Activated naive CD4-positive, alpha-beta T cell treated with anti-CD3 and anti-CD28 coated beads, Interleukin-2, amount 10 ng/mL, durations not matched to agents 7 days and 5 days (primary cell): ENCODE data around the gene CETP.
"Not testable (repeated sequence)": the region's sequence is repeated elsewhere in the genome, so short reads cannot be mapped to it uniquely, and the experiment has no call there.

Experiments used
- CTCF ChIA-PET: fragments of 350-600 bp; sonication (Branson Sonifier 250); formaldehyde crosslinking; loops from one replicate; lab custom pipeline; 2021; ENCODE audit warnings: antibody characterized with exemption; lab: Charles Lee
- DNase-seq: peaks from one replicate; pipeline ENCODE4 v3.0.0-alpha.2; 2020
- H3K27ac Mint-ChIP-seq: one replicate; pipeline ENCODE4 v1.8.0; 2021; ENCODE audit warnings: mild to moderate bottlenecking, moderate library complexity, mixed read lengths
- H3K27me3 Mint-ChIP-seq: one replicate; pipeline ENCODE4 v1.8.0; 2021; ENCODE audit warnings: mild to moderate bottlenecking, mixed read lengths
- H3K36me3 Mint-ChIP-seq: one replicate; pipeline ENCODE4 v1.8.0; 2021; ENCODE audit warnings: mixed read lengths
- H3K4me1 Mint-ChIP-seq: one replicate; pipeline ENCODE4 v1.8.0; 2021; ENCODE audit warnings: mixed read lengths
- H3K4me3 Mint-ChIP-seq: one replicate; pipeline ENCODE4 v1.8.0; 2021; ENCODE audit warnings: mild to moderate bottlenecking, moderate library complexity, mixed read lengths
- H3K9me3 Mint-ChIP-seq: one replicate; pipeline ENCODE4 v1.8.0; 2021; ENCODE audit warnings: mixed read lengths

The CETP gene

GRCh38 chr16:56997931-56998330, 36.2 kb downstream of the CETP start:
- H3K4me1 Mint-ChIP-seq = peaks cover 93% of the 10 kb centered on the region
- CTCF ChIA-PET = interaction anchor here (0.7 to 0.9 kb wide), 2 partner anchors 9 to 13 kb away, joined by 3 to 5 read pairs; no protein-coding TSS in a partner anchor
- no peak overlapping the region for H3K4me3 Mint-ChIP-seq
- H3K36me3 Mint-ChIP-seq = peaks cover 72% of the 10 kb centered on the region
- DNase-seq = no peak
- peak overlapping the region; percentile 9 for H3K27ac Mint-ChIP-seq
- H3K27me3 Mint-ChIP-seq = no peaks in the 10 kb centered on the region
- no peaks in the 10 kb centered on the region for H3K9me3 Mint-ChIP-seq

DNA sequence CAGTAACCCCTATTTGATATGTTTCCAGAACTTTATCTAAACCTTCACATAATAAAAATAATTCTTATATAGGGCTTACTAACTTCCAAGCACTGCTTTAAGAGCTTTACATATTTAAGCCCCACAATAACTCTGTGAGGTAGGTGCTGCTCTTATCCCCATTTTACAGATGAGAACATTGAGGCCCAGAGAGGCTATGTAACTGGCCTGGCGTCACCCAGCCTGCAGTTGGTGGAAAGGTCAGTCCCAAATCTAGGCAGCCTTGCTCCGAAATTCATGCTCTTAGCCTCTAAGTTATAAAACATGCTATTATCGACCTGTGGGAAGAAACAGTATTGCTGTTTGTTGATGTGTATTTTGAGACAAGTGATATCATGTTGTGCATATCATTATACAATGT, 36.6 kb downstream of the CETP start:
- Mint-ChIP-seq H3K4me3 (peak overlapping the region; percentile 15), H3K4me1 (peaks cover 93% of the 10 kb centered on the region), H3K27ac (peak overlapping the region; percentile 87), H3K36me3 (peaks cover 68% of the 10 kb centered on the region), H3K27me3 (no peaks in the 10 kb centered on the region), H3K9me3 (no peaks in the 10 kb centered on the region)
- no peak for DNase-seq
- CTCF ChIA-PET = interaction anchor here (0.9 kb wide), 1 partner anchor 9 kb away, joined by 5 read pairs; no protein-coding TSS in a partner anchor

- Mint-ChIP-seq H3K27ac (peak overlapping the region; percentile 87), H3K9me3 (no peaks in the 10 kb centered on the region), H3K36me3 (peaks cover 68% of the 10 kb centered on the region), H3K4me1 (peaks cover 93% of the 10 kb centered on the region), H3K4me3 (no peak overlapping the region), H3K27me3 (no peaks in the 10 kb centered on the region)
- CTCF ChIA-PET = interaction anchor here (1.3 to 1.7 kb wide), 2 partner anchors 9 to 43 kb away, joined by 4 to 8 read pairs; partner anchors contain the start of gene NLRC5
- DNase-seq = no peak
These were observed 37.1 kb downstream of the CETP start for GRCh38 chr16:56998861-56999260.

GRCh38 chr16:56999409-57000270, 37.9 kb downstream of the CETP start:
- peak; percentile 47 for DNase-seq
- CTCF ChIA-PET = interaction anchor here (0.7 to 1.7 kb wide), 4 partner anchors 10 to 133 kb away, joined by 3 to 8 read pairs (median 4); partner anchors contain the start of gene NLRC5
- Mint-ChIP-seq H3K27me3 (no peaks in the 10 kb centered on the region), H3K36me3 (peaks cover 68% of the 10 kb centered on the region), H3K9me3 (no peaks in the 10 kb centered on the region), H3K4me3 (peak overlapping the region; percentile 10), H3K27ac (peak overlapping the region; percentile 87), H3K4me1 (peaks cover 93% of the 10 kb centered on the region)

- peak; percentile 42 for DNase-seq
- Mint-ChIP-seq H3K27me3 (no peaks in the 10 kb centered on the region), H3K4me1 (peaks cover 92% of the 10 kb centered on the region), H3K36me3 (peaks cover 74% of the 10 kb centered on the region), H3K4me3 (no peak overlapping the region), H3K27ac (peak overlapping the region; percentile 89), H3K9me3 (no peaks in the 10 kb centered on the region)
- CTCF ChIA-PET = interaction anchor here (0.9 to 1.7 kb wide), 3 partner anchors 11 to 41 kb away, joined by 3 to 8 read pairs (median 4); partner anchors contain the start of gene NLRC5
These were observed 38.7 kb downstream of the CETP start for GRCh38 chr16:57000271-57001025.

- no peak overlapping the region for H3K4me3 Mint-ChIP-seq
- H3K27me3 Mint-ChIP-seq = no peaks in the 10 kb centered on the region
- H3K27ac Mint-ChIP-seq = peak overlapping the region; percentile 89
- H3K36me3 Mint-ChIP-seq = peaks cover 72% of the 10 kb centered on the region
- DNase-seq = no peak
- H3K4me1 Mint-ChIP-seq = peaks cover 92% of the 10 kb centered on the region
- H3K9me3 Mint-ChIP-seq = no peaks in the 10 kb centered on the region
- CTCF ChIA-PET = no interaction called here
These were observed 39.4 kb downstream of the CETP start for GRCh38 chr16:57001026-57001679.

- CTCF ChIA-PET = interaction anchor here (0.7 to 1.6 kb wide), 4 partner anchors 19 to 40 kb away, joined by 3 to 4 read pairs (median 3); no protein-coding TSS in a partner anchor
- Mint-ChIP-seq H3K27me3 (no peaks in the 10 kb centered on the region), H3K9me3 (no peaks in the 10 kb centered on the region), H3K27ac (peak overlapping the region; percentile 42), H3K4me1 (peaks cover 87% of the 10 kb centered on the region), H3K4me3 (no peak overlapping the region), H3K36me3 (peaks cover 63% of the 10 kb centered on the region)
- DNase-seq = no peak
These were observed 42.0 kb downstream of the CETP start for GRCh38 chr16:57003439-57004386.

GRCh38 chr16:57004387-57005250, 42.9 kb downstream of the CETP start:
- no peak for DNase-seq
- CTCF ChIA-PET = interaction anchor here (0.7 to 2.2 kb wide), 5 partner anchors 9 to 37 kb away, joined by 3 to 7 read pairs (median 4); partner anchors contain the start of gene NLRC5
- Mint-ChIP-seq H3K4me1 (peaks cover 86% of the 10 kb centered on the region), H3K4me3 (no peak overlapping the region), H3K27me3 (no peaks in the 10 kb centered on the region), H3K27ac (peak overlapping the region; percentile 42), H3K36me3 (peaks cover 55% of the 10 kb centered on the region), H3K9me3 (no peaks in the 10 kb centered on the region)

DNA sequence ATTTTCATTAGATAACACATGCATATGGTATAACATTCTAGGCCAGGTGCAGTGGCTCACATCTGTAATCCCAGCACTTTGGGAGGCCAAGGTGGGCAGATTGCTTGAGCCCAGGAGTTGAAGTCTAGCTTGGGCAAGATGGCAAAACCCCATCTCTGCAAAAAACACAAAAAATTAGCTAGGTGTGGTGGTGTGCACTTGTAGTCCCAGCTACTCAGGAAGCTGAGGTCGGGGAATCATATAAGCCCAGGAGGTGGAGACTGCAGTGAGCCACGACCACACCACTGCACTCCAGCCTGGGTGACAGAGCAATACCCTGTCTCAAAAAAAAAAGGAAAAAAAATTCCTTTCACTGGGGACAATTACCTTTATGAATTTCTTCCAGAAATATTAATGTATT, 43.8 kb downstream of the CETP start:
- CTCF ChIA-PET = interaction anchor here (1.0 to 2.2 kb wide), 3 partner anchors 10 to 36 kb away, joined by 4 to 7 read pairs (median 4); partner anchors contain the start of gene NLRC5
- not testable (repeated sequence) for H3K9me3 Mint-ChIP-seq, H3K4me3 Mint-ChIP-seq, H3K27me3 Mint-ChIP-seq
- peak; percentile 20 for DNase-seq
- H3K4me1 Mint-ChIP-seq = peaks cover 85% of the 10 kb centered on the region
- H3K27ac Mint-ChIP-seq = peak overlapping the region; percentile 46
- peaks cover 58% of the 10 kb centered on the region for H3K36me3 Mint-ChIP-seq

GRCh38 chr16:57007050-57007449, 45.3 kb downstream of the CETP start:
- H3K36me3 Mint-ChIP-seq = peaks cover 55% of the 10 kb centered on the region
- H3K4me1 Mint-ChIP-seq = peaks cover 88% of the 10 kb centered on the region
- peak; percentile 11 for DNase-seq
- no peak overlapping the region for H3K4me3 Mint-ChIP-seq
- peak overlapping the region; percentile 28 for H3K27ac Mint-ChIP-seq
- CTCF ChIA-PET = interaction anchor here (1.0 to 2.0 kb wide), 2 partner anchors 9 to 42 kb away, joined by 5 read pairs; no protein-coding TSS in a partner anchor
- no peaks in the 10 kb centered on the region for H3K27me3 Mint-ChIP-seq
- no peaks in the 10 kb centered on the region for H3K9me3 Mint-ChIP-seq

DNA sequence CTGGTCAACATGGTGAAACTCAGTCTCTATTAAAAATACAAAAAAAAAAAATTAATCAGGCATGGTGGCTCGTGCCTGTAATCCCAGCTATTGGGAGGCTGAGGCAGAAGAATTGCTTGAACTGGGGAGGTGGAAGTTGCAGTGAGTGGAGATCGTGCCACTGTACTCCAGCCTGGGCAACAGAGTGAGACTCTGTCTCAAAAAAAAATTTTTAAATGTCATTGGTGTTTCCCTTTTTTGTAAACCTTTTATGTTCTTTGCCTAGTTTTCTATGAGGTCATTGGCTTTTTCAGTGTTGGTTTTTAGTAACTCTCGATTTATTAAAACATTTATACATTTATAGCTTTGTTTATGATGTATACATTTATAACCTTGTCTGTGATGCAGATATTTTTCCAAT, 45.8 kb downstream of the CETP start:
- H3K9me3 Mint-ChIP-seq = no peaks in the 10 kb centered on the region
- no peak overlapping the region for H3K4me3 Mint-ChIP-seq
- no peak for DNase-seq
- H3K36me3 Mint-ChIP-seq = peaks cover 56% of the 10 kb centered on the region
- H3K27ac Mint-ChIP-seq = no peak overlapping the region
- no peaks in the 10 kb centered on the region for H3K27me3 Mint-ChIP-seq
- peaks cover 90% of the 10 kb centered on the region for H3K4me1 Mint-ChIP-seq
- CTCF ChIA-PET = interaction anchor here (1.0 to 2.0 kb wide), 2 partner anchors 10 to 43 kb away, joined by 5 read pairs; no protein-coding TSS in a partner anchor

DNA sequence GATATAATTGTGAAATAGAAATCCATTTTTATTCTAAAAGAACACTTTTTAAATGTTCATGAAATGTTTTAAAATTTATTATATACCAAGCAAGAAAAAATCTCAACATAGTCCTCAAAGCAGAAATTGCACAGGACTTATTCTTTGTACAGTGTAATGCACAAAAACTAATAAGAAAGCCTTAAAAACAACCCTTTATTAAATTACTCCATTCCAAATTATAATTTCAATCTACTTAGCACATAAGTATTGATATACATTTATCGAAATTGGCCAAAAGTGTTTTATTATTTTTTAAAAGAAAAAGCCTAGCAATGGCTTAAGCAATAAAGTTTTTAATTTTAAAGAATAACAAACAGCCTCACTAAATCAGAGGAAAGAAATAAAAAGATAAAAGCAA, 46.7 kb downstream of the CETP start:
- Mint-ChIP-seq H3K27me3 (no peaks in the 10 kb centered on the region), H3K4me3 (no peak overlapping the region), H3K27ac (no peak overlapping the region), H3K9me3 (no peaks in the 10 kb centered on the region), H3K4me1 (peaks cover 90% of the 10 kb centered on the region), H3K36me3 (peaks cover 60% of the 10 kb centered on the region)
- DNase-seq = no peak
- CTCF ChIA-PET = interaction anchor here (1.3 to 2.0 kb wide), 2 partner anchors 34 to 44 kb away, joined by 4 to 5 read pairs; no protein-coding TSS in a partner anchor
